ENCODE results near the gene LYG1. TPM values are rescaled to one million over a fixed set of nuclear protein-coding genes. Genes with fewer than 3 reads are reported as not detected.

The LYG1 gene
- total and polyA plus RNA-seq, 2 of the 4 experiments (the other 2 are of a cell fraction), result 1.2 TPM; not detected in 1

DNA sequence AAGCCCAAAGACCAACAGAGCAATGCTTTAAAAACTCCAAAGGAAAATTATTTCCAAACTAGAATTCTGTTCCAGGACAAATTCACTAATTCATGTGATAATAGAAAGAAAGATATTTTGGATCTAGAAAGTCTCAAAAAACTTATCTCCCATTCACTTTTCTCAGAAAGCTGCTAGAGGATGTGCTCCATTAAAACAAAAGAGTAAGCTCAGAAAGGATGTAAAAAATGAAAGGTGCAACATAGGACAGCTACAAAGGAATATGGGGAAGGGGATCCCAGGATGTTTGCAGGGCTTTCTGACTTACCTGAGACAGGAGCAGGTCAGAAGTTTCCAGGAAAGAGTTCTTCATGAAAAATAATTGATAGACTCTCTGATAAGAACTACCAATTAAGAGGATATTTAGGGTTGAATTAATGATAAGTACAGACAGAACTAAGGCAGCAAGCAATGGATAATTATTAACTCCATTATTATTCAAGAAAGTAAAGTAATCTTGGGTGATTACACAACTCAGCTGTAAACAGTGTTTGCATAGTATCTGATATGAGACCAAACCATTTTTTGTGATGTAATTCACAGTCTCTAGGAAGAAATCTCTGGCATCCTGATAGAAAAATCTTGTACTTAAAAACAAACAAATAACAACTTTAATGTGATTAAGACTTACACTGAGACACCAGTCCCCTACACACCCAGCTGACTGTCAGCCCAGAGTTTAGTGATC is 20.9 kb downstream of the LYG1 start:
- no peak overlapping the region for H2BK20ac ChIP-seq (ENCODE audit: low read depth, low read length)
- H4K5ac ChIP-seq (ENCODE audit: low read depth, low read length), result no peak overlapping the region
- peaks cover 4% of the 10 kb centered on the region for H3K9me3 ChIP-seq (ENCODE audit: control insufficient read depth, insufficient read depth, low read length)
- H4K20me1 ChIP-seq (ENCODE audit: insufficient read depth, low read length), result no peaks in the 10 kb centered on the region; the same call in 1 of the 2 replicates
- no peak overlapping the region for H3K18ac ChIP-seq (ENCODE audit: low read depth, low read length)
- H2BK120ac ChIP-seq (ENCODE audit: low read depth, low read length), result no peak overlapping the region
- no peak overlapping the region for H2BK5ac ChIP-seq (ENCODE audit: low read depth, low read length, poor library complexity, severe bottlenecking)
- in situ Hi-C loops (cut with MboI; ENCODE audit: low sequenced_read_pairs), result no loop called here
- H3K4me1 ChIP-seq (ENCODE audit: control insufficient read depth, insufficient read depth, low read length), result peaks cover 3% of the 10 kb centered on the region; the same call in 1 of the 2 replicates
- dilution Hi-C loops (cut with HindIII; ENCODE audit: low sequenced_read_pairs, unreplicated experiment), result no loop called here
- H3K27ac ChIP-seq (ENCODE audit: insufficient read depth, low read length), result no peak overlapping the region
- TF ChIP-seq USF2 (IDR thresholded peaks at IDR 0.05; ENCODE audit: low read depth, low read length) (no peak), MAZ (IDR thresholded peaks at IDR 0.05; ENCODE audit: borderline replicate concordance, low read depth, low read length) (no peak), CEBPB (IDR thresholded peaks at IDR 0.05; ENCODE audit: low read depth, low read length) (no peak), CHD1 (IDR thresholded peaks at IDR 0.05; ENCODE audit: low read depth, low read length) (no peak), MXI1 (IDR thresholded peaks at IDR 0.05; ENCODE audit: borderline replicate concordance, low read depth, low read length) (no peak)
- no peak overlapping the region for H2AFZ ChIP-seq (replicated peaks; ENCODE audit: low read length, poor library complexity)
- no peak overlapping the region for H2AK9ac ChIP-seq (replicated peaks; ENCODE audit: low read depth, low read length, poor library complexity)
- H3K27me3 ChIP-seq (ENCODE audit: control insufficient read depth, insufficient read depth, low read length), result no peaks in the 10 kb centered on the region; the same call in 1 of the 2 replicates
- H3K79me1 ChIP-seq (ENCODE audit: low read depth in 1 of 2, low read length in 2 of 2), result no peaks in the 10 kb centered on the region
- H4K91ac ChIP-seq (ENCODE audit: insufficient read depth, low read depth, low read length), result no peak overlapping the region
- H3K4ac ChIP-seq (ENCODE audit: low read depth, low read length), result no peak overlapping the region
- ATAC-seq (ENCODE audit: low read depth) (no peak), DNase-seq (no peak)
- H3K56ac ChIP-seq (ENCODE audit: extremely low read depth, insufficient read depth, low read length), result no peak overlapping the region
- BruUV-seq (replicated peaks), result no TSS peak
- CTCF ChIA-PET, result no interaction called here
- POLR2A ChIA-PET (ENCODE audit: unreplicated experiment), result no interaction called here
- H3K4me2 ChIP-seq (ENCODE audit: low read depth, low read length), result no peak overlapping the region
- H2AK5ac ChIP-seq (ENCODE audit: low read depth, low read length), result no peak overlapping the region
- H3K14ac ChIP-seq (replicated peaks; ENCODE audit: low read depth, low read length), result no peak overlapping the region
- no peak overlapping the region for H2BK15ac ChIP-seq (ENCODE audit: low read depth, low read length)
- intact Hi-C loops (cut with micrococcal nuclease), result no loop called here
- H3K9me1 ChIP-seq (ENCODE audit: insufficient read depth, low read length), result no peaks in the 10 kb centered on the region
- H3K23ac ChIP-seq (ENCODE audit: low read depth, low read length), result no peak overlapping the region
- H3K36me3 ChIP-seq (ENCODE audit: control insufficient read depth, insufficient read depth, low read length), result 0 out of 2 replicates have a peak, but pooled peaks cover 2% of the 10 kb centered on the region
- H3K4me3 ChIP-seq (ENCODE audit: insufficient read depth, low read depth, low read length), result no peak overlapping the region
- H4K8ac ChIP-seq (ENCODE audit: low read depth in 2 of 2, low read length in 2 of 2), result no peak overlapping the region
- no peak overlapping the region for H3K9ac ChIP-seq (ENCODE audit: low read depth, low read length)

All from IMR-90 (cell line).